Hepatocyte (in vitro differentiated cells): ENCODE results near the gene MR1.

ENCODE experiments used
- EZH2 ChIP-seq: fragments of 200-600 bp; sonication (generic); IDR thresholded peaks from 2 replicates; pipeline ENCODE4 v1.6.1; 2016; ENCODE audit warnings: antibody characterized with exemption, mild to moderate bottlenecking, borderline replicate concordance
- EZH2phosphoT487 ChIP-seq: fragments of 200-600 bp; sonication (generic); IDR thresholded peaks from one replicate; pipeline ENCODE4 v1.6.1; 2018; ENCODE audit warnings: antibody characterized with exemption, mild to moderate bottlenecking, low read depth, moderate library complexity; ENCODE audit not compliant: unreplicated experiment, severe bottlenecking
- TF ChIP-seq, protein P1 (sequence below): fragments of 200-600 bp; sonication (generic); IDR thresholded peaks from 2 replicates; pipeline ENCODE4 v1.5.1; 2016; ENCODE audit warnings: antibody characterized with exemption, mild to moderate bottlenecking; ENCODE audit not compliant: poor library complexity

DNA sequence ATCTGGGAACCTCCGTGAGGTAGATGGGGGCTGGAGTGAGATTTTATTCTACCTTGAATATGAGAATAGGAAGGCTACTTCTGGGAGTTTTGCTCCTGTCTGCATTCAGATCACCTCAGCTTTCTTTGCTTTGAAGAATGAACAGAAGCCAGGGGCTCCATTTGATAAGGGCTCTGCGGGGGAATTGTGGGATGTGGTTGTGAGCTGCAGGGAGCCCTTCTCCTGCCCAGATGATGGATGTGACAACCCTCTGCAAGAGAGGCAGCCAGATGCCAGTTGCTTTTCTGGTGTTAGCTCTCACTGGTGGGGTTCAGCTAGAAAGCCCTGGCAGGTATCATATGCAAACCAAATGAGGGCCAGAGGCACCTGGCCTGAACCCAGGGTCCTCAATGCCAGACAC lies 76.2 kb downstream of the MR1 start:
- TF ChIP-seq, protein P1, sequence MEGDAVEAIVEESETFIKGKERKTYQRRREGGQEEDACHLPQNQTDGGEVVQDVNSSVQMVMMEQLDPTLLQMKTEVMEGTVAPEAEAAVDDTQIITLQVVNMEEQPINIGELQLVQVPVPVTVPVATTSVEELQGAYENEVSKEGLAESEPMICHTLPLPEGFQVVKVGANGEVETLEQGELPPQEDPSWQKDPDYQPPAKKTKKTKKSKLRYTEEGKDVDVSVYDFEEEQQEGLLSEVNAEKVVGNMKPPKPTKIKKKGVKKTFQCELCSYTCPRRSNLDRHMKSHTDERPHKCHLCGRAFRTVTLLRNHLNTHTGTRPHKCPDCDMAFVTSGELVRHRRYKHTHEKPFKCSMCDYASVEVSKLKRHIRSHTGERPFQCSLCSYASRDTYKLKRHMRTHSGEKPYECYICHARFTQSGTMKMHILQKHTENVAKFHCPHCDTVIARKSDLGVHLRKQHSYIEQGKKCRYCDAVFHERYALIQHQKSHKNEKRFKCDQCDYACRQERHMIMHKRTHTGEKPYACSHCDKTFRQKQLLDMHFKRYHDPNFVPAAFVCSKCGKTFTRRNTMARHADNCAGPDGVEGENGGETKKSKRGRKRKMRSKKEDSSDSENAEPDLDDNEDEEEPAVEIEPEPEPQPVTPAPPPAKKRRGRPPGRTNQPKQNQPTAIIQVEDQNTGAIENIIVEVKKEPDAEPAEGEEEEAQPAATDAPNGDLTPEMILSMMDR, result no peak
- TF ChIP-seq EZH2phosphoT487, result no peak
- TF ChIP-seq EZH2, result no peak
